ENCODE results near the gene SMIM35. TPM values are rescaled to one million over a fixed set of nuclear protein-coding genes. Genes with fewer than 3 reads are reported as not detected.

SMIM35 gene
- total RNA-seq, 8 experiments from 2014 or later: 0.09 to 0.52 (median 0.17) TPM; not detected in 3

DNA sequence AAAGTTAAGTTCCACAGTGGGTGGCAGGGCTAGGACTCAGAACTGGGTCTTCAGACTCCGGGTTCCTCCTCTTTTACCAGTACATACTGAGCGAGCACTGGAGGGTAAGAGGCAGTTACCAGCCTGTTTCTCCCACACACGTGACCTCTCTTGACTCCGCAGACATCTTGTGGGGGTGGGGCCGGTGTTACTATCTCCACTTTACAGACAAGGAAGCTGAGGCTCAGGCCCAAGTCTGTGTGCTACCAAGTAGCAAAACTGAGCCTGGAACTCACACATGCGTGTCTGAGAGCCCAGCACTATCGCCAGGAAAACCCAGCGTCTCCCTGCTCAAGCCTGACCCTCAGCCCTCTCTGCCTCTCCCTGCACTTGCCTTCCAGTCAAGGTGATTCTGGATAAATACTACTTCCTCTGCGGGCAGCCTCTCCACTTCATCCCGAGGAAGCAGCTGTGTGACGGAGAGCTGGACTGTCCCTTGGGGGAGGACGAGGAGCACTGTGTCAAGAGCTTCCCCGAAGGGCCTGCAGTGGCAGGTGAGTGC is 16.0 kb upstream of the SMIM35 start:
- in situ Hi-C loops (cut with MboI; ENCODE audit: low pct_unique_long_range_greater_than_20kb in 2 of 9, low sequenced_read_pairs in 9 of 9, unreplicated experiment in 9 of 9): no loop called here
- H3K4me3 ChIP-seq: no peak overlapping the region
- no peak overlapping the region for H3K27ac ChIP-seq
- 0 to 100% (median 60%) methylated on average over 1 to 5 of the region's 13 CpGs; no CpG with 5 or more reads in 5 of the 10 experiments for WGBS, 10 experiments
- no peak for ATAC-seq (replicated peaks in 6 of 8)
- H3K4me1 ChIP-seq (replicated peaks in 1 of 2): peaks cover 5 to 9% of the 10 kb centered on the region in 2 donors

DNA sequence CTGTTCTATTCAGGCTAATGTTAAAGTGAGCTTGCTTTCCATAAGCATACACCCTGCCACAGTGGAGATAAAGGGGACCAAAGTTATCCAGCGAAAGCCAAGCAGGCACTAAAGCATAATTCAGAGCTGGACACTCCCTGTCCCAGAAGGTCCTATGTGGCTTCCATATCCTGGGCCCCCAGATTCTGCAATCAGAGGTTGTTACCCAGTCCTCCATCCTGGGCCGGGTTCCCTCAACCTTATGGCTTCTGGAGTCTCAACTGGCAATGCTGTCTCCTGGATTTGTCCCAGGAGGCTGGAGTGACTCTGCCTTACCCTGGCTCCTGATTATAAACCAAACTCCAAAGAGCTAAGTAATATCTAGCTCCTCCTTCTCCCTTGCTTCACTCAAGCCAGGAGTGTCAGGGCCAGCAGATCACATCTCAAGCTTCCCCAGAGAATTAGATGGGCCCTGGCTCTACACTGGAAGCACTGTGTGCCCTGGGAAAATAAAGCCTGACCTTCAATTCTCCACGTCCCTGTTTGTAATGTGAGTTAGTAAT is 14.0 kb upstream of the SMIM35 start:
- H3K4me1 ChIP-seq (replicated peaks in 1 of 2): peaks cover 5 to 9% of the 10 kb centered on the region in 2 donors
- no peak overlapping the region for H3K4me3 ChIP-seq
- in situ Hi-C loops (cut with MboI; ENCODE audit: low pct_unique_long_range_greater_than_20kb in 2 of 9, low sequenced_read_pairs in 9 of 9, unreplicated experiment in 9 of 9): no loop called here
- H3K27ac ChIP-seq: no peak overlapping the region
- ATAC-seq (replicated peaks in 6 of 8): peak in 1 of 8 experiments; percentile 22
- WGBS, 10 experiments: 13 to 83% (median 50%) methylated on average over 1 to 2 of the region's 3 CpGs; no CpG with 5 or more reads in 4 of the 10 experiments

DNA sequence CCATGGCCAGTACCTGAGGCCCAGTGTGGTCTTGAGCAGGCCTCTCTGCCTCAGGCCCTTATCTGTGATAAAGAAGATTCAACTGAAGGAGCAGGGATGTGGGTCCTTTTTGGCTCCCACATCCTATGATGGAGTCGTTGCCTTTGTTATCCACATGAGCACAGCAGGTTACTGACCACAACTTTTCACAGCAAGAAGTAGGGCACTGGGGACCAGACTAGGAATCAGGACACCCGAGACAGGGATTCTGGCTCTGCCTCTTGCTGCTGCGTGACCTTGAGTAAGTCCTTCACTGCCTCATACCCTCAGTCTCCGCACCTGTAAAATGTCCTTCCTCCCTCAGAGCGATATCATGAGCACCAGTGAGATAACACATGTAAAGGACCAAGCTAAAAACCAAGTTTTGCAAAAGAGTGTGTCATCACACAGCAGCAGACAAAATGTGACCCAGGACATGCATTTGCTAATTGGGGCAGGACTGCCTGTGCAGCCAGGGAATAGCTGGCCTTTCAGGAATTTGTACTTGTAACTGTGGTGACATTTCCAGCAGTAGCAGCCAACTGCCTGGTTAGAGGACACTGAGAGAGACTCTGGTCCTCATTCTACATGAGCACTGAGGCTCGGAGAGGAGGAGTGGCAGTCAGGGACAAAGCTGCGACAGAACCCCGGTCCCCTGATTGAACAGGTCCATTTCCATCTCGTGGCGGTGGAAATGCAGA is 13.2 kb upstream of the SMIM35 start:
- H3K4me3 ChIP-seq: no peak overlapping the region
- 28 to 100% (median 54%) methylated on average over 1 to 8 of the region's 10 CpGs; no CpG with 5 or more reads in 2 of the 10 experiments for whole genome bisulfite sequencing, 10 experiments
- in situ Hi-C loops (cut with MboI; ENCODE audit: low pct_unique_long_range_greater_than_20kb in 2 of 9, low sequenced_read_pairs in 9 of 9, unreplicated experiment in 9 of 9): no loop called here
- peak in 7 of 8 experiments; percentile 6 to 85 (median 15) for ATAC-seq (replicated peaks in 6 of 8)
- H3K27ac ChIP-seq: no peak overlapping the region
- peaks cover 5 to 9% of the 10 kb centered on the region in 2 donors for H3K4me1 ChIP-seq (replicated peaks in 1 of 2)

DNA sequence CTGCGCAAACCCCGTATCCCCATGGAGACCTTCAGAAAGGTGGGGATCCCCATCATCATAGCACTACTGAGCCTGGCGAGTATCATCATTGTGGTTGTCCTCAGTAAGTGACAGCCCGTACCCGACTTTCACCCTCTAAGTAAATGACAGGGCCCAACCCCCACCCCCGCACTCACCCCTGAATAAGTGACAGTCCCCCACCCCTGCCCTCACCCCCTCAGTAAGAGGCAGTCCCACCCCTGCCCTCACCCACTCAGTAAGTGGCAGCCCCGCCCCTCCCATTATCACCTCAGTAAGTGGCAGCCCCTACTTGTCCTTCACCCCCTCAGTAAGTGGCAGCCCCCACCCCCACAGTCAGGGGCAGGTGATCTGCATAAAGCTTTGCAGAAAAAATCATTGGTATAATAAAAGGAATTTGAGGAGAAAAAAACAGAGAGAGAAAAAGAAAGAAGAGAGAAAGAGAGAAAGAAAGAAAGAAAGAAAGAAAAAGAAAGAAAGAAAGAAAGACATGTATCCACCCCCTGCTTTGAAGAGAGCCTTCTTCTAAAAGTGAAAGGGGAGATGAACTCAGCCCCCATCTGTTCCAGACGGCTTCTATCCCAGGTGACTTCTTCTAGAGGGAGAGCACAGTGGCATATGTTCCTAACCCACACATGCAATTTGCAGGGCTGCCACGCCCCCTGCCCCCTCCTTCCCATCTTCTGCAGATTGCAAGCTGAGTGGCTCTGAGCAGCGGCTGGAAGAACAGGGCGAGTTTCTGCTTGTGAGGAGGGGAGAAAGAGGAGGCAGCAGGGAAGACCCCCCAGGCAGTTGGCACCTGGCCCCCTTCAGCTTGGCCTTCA is 12.5 kb upstream of the SMIM35 start:
- peak in 7 of 8 experiments; percentile 25 to 88 (median 58) for ATAC-seq (replicated peaks in 6 of 8)
- Histone ChIP-seq H3K4me1 (replicated peaks in 1 of 2) (peaks cover 5 to 9% of the 10 kb centered on the region in 2 donors), H3K4me3 (no peak overlapping the region), H3K27ac (no peak overlapping the region)
- in situ Hi-C loops (cut with MboI; ENCODE audit: low pct_unique_long_range_greater_than_20kb in 2 of 9, low sequenced_read_pairs in 9 of 9, unreplicated experiment in 9 of 9): no loop called here
- WGBS, 10 experiments: 0 to 39% (median 7%) methylated on average over 1 to 6 of the region's 11 CpGs; no CpG with 5 or more reads in 1 of the 10 experiments

DNA sequence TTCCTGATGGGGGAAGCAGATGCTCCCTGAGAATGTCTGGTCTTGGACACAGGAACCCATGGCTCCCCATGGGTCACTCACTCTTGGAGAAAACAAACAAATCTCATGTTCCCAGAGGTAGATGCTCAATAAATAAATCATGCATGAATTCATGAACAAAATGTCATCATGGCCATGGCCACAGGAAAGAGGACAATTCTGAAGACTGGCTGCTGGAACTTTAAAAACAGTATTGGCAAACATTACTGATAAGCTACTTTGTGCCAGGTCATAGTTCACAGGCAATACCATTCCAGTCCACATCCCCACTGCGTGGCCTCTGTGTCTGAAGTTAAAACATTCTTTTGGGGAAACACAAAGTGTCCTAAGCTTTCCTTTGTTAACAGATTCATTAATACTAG is 9.2 kb upstream of the SMIM35 start:
- Histone ChIP-seq H3K27ac (no peak overlapping the region), H3K4me3 (no peak overlapping the region), H3K4me1 (replicated peaks in 1 of 2) (peaks cover 5 to 9% of the 10 kb centered on the region in 2 donors)
- in situ Hi-C loops (cut with MboI; ENCODE audit: low pct_unique_long_range_greater_than_20kb in 2 of 9, low sequenced_read_pairs in 9 of 9, unreplicated experiment in 9 of 9): no loop called here
- ATAC-seq (replicated peaks in 6 of 8): no peak
- 20 to 70% (median 55%) methylated on average over 1 of the region's 1 CpG; no CpG with 5 or more reads in 6 of the 10 experiments for WGBS, 10 experiments

DNA sequence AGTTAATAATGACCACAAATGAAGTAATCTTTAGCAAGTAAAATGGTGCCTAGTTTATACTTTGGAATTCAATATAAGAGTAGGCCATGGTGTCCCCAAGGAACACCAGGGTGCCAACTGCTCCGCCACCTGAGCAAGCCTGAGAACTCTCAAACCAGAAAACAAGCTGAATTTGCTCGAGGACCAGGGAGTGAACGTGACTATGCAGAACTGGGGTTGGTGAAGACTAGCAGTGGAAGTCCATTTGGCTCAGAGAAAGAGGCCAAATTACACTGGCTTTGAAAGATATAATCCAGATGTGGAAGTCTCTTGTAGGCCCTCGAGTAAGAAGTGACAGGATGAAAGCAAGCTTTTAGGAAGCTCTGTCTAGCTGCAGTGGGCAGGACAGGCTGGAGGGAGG is 8.7 kb upstream of the SMIM35 start:
- 0 to 93% (median 63%) methylated on average over 2 to 4 of the region's 4 CpGs; no CpG with 5 or more reads in 3 of the 10 experiments for WGBS, 10 experiments
- no peak for ATAC-seq (replicated peaks in 6 of 8)
- Histone ChIP-seq H3K4me3 (no peak overlapping the region), H3K4me1 (replicated peaks in 1 of 2) (peaks cover 5 to 9% of the 10 kb centered on the region in 2 donors), H3K27ac (no peak overlapping the region)
- in situ Hi-C loops (cut with MboI; ENCODE audit: low pct_unique_long_range_greater_than_20kb in 2 of 9, low sequenced_read_pairs in 9 of 9, unreplicated experiment in 9 of 9): no loop called here

DNA sequence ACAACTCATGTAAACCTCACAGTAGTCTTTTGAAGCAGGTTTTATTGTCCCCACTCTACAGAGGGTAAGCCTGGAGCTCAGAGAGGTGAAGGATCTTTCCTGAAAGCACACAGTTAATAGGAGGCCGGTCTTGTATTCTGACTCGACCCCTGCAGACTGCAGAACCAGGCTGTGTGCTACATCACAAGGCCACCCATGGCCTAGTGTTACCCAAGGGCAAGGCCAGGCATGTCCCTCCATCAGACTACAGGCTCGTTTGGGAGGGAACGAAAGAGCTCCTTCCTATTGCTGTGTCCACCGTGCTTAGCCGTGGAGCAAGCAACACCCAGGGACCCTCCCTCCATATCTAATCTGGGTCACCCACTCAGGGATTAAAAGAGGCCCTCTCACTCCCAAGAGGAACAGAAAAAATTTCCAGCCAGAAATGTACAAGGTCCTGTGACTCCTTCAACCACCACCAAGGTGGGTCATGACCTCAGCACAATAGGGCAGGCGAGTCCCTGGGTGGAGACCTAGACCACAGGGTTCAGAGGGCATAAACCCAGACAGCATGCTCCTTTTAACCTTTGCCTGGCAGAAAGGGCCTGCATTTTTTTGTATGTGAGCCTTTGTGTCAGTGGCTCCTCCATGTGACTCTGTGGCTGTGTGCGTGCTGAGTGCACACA is 6.3 kb upstream of the SMIM35 start:
- no peak for ATAC-seq (replicated peaks in 6 of 8)
- WGBS, 10 experiments: 16 to 95% (median 71%) methylated on average over 1 to 5 of the region's 8 CpGs; no CpG with 5 or more reads in 1 of the 10 experiments
- in situ Hi-C loops (cut with MboI; ENCODE audit: low pct_unique_long_range_greater_than_20kb in 2 of 9, low sequenced_read_pairs in 9 of 9, unreplicated experiment in 9 of 9): no loop called here
- Histone ChIP-seq H3K27ac (no peak overlapping the region), H3K4me3 (no peak overlapping the region), H3K4me1 (replicated peaks in 1 of 2) (no peaks in the 10 kb centered on the region)

DNA sequence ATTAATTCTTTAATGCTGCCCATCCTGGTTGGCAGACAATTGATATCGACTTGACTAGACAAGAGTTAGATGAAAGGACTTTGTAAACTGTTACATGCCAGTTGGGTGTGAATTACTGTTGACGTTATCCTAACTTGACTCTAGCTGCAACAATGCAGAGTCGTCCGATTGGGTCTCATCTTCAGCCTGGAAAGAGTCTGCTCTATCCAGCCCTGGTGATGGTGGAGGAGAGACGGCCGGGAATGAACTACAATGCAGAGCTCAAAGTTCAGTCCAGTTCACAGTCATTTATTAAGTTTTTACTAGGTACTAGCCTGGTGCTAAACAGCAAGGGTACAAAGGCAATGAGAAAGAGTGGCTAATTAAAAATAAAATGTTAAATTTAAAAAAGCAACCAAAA is 4.9 kb upstream of the SMIM35 start:
- Histone ChIP-seq H3K4me1 (replicated peaks in 1 of 2) (no peaks in the 10 kb centered on the region), H3K27ac (no peak overlapping the region), H3K4me3 (no peak overlapping the region)
- ATAC-seq (replicated peaks in 6 of 8): no peak
- WGBS, 10 experiments: 0 to 90% (median 50%) methylated on average over 2 to 6 of the region's 6 CpGs; no CpG with 5 or more reads in 2 of the 10 experiments
- in situ Hi-C loops (cut with MboI; ENCODE audit: low pct_unique_long_range_greater_than_20kb in 2 of 9, low sequenced_read_pairs in 9 of 9, unreplicated experiment in 9 of 9): no loop called here

DNA sequence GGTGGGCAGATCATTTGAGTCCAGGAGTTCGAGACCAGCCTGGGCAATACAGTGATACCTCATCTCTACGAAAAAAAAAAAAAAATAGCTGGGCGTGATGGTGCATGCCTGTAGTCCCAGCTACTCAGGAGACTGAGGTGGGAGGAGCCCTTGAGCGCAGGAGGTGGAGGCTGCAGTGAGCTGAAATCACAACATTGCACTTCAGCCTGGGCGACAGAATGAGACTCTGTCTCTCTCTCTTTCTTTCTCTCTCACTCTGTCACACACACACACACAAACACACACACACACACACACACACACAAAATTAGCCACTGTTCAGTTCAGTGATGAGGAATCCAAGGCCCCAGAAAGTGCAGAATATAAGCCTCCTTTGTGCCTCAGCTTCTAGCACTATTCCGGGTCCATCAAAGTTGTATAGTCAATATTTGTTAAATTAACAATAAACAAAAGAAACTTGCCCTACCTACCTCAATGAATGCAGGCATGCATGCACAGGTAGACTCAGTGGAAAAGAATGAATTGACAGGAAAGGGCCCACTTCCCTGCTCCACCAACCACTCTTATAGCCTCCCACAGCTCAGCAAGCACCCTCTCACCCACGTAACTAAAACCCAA is 3.9 kb upstream of the SMIM35 start:
- ATAC-seq (replicated peaks in 6 of 8): peak in 1 of 8 experiments; percentile 26
- in situ Hi-C loops (cut with MboI; ENCODE audit: low pct_unique_long_range_greater_than_20kb in 2 of 9, low sequenced_read_pairs in 9 of 9, unreplicated experiment in 9 of 9): no loop called here
- WGBS, 10 experiments: 27 to 100% (median 61%) methylated on average over 1 to 5 of the region's 7 CpGs
- Histone ChIP-seq H3K4me1 (replicated peaks in 1 of 2) (no peaks in the 10 kb centered on the region), H3K4me3 (no peak overlapping the region), H3K27ac (no peak overlapping the region)

DNA sequence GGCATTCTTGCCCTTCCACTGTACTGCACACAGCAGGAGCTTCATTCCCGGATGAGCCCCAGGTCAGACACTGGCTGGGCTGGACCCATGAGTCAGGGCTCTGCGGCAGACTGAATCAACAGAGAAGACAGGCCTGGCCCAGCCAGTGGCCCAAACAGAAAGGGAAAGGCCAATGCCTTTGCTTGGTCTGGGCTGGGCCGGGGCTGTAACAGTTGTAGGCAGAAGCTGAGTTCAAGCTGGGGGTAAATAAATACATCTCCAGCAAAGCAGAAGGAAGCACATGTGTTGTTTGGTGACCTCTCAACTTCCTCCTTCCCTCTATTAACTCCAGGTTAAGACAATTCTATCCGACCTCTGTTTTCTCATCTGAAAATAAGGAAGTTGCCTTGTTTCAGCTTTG is 1.8 kb upstream of the SMIM35 start:
- ATAC-seq (replicated peaks in 6 of 8): peak in 1 of 8 experiments; percentile 31
- in situ Hi-C loops (cut with MboI; ENCODE audit: low pct_unique_long_range_greater_than_20kb in 2 of 9, low sequenced_read_pairs in 9 of 9, unreplicated experiment in 9 of 9): no loop called here
- Histone ChIP-seq H3K4me3 (no peak overlapping the region), H3K27ac (no peak overlapping the region), H3K4me1 (replicated peaks in 1 of 2) (no peaks in the 10 kb centered on the region)
- WGBS, 10 experiments: 40 to 90% (median 72%) methylated on average over 1 to 4 of the region's 4 CpGs; no CpG with 5 or more reads in 5 of the 10 experiments

DNA sequence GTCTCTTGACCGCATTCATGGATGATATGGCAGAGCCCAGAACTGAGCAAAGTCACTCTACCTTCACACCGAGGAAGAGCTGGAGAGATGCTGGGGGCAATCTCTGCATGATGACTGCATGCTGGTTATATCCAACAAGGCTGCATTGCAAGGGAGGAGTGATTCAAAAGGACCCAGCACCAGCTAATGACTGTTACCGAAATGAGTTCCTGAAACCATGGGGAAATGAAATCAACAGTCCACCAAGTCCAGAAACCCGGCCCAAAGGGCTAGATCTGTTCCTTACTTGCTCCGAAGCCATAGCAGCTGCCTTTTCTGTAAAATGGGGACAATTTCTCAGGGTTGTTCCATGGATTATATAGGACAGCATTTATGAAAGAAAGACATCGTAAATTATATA is 1.2 kb upstream of the SMIM35 start:
- H3K4me1 ChIP-seq (replicated peaks in 1 of 2): peaks cover 1 to 4% of the 10 kb centered on the region in 2 donors
- 0 to 100% (median 81%) methylated on average over 1 to 6 of the region's 6 CpGs for WGBS, 10 experiments
- H3K4me3 ChIP-seq: no peak overlapping the region
- no peak overlapping the region for H3K27ac ChIP-seq
- no peak for ATAC-seq (replicated peaks in 6 of 8)
- in situ Hi-C loops (cut with MboI; ENCODE audit: low pct_unique_long_range_greater_than_20kb in 2 of 9, low sequenced_read_pairs in 9 of 9, unreplicated experiment in 9 of 9): no loop called here

DNA sequence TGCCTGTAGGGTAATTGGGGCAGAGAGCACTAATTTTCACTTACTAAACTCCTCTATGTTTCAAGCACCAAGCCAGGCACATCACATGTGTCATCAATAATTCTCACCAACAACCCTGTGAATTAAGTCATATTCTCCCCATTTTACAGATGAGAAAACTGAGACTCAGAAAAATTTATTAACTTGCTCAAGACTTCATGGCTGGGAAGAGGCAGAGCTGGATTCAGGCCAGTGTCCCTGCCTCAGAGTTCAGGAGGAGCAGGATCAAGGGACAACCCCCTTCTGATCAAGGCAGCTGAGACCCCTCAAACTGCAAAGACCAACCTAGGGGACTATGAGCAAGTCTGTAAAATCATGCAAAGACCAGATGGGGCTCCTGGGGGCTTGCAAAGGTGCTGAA is 2.1 kb downstream of the SMIM35 start:
- peaks cover 8 to 12% of the 10 kb centered on the region in 2 donors for H3K4me1 ChIP-seq (replicated peaks in 1 of 2)
- no peak for ATAC-seq (replicated peaks in 6 of 8)
- H3K27ac ChIP-seq: no peak overlapping the region
- no peak overlapping the region for H3K4me3 ChIP-seq
- in situ Hi-C loops (cut with MboI; ENCODE audit: low pct_unique_long_range_greater_than_20kb in 2 of 9, low sequenced_read_pairs in 9 of 9, unreplicated experiment in 9 of 9): no loop called here
